ENCODE data around the gene RETN. TPM values are rescaled to one million over a fixed set of nuclear protein-coding genes. Genes with fewer than 3 reads are reported as not detected.

RETN gene
- total RNA-seq, 4 donors from 2014 or later, result not detected

- Histone ChIP-seq H3K4me3 (no peak overlapping the region), H3K27me3 (no peaks in the 10 kb centered on the region), H3K27ac (no peak overlapping the region), H3K36me3 (no peaks in the 10 kb centered on the region), H3K9me3 (no peaks in the 10 kb centered on the region), H3K4me1 (no peaks in the 10 kb centered on the region)
- intact Hi-C loops (cut with DNase I; ENCODE audit: low total_unique reads), result no loop called here
- TF ChIP-seq POLR2A (IDR thresholded peaks at IDR 0.05), result no peak
- TF ChIP-seq, protein P1, sequence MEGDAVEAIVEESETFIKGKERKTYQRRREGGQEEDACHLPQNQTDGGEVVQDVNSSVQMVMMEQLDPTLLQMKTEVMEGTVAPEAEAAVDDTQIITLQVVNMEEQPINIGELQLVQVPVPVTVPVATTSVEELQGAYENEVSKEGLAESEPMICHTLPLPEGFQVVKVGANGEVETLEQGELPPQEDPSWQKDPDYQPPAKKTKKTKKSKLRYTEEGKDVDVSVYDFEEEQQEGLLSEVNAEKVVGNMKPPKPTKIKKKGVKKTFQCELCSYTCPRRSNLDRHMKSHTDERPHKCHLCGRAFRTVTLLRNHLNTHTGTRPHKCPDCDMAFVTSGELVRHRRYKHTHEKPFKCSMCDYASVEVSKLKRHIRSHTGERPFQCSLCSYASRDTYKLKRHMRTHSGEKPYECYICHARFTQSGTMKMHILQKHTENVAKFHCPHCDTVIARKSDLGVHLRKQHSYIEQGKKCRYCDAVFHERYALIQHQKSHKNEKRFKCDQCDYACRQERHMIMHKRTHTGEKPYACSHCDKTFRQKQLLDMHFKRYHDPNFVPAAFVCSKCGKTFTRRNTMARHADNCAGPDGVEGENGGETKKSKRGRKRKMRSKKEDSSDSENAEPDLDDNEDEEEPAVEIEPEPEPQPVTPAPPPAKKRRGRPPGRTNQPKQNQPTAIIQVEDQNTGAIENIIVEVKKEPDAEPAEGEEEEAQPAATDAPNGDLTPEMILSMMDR (IDR thresholded peaks at IDR 0.05), result no peak
- no peak for DNase-seq
Observed at GRCh38 chr19:7715671-7716070, 46.8 kb downstream of the RETN start.

DNA sequence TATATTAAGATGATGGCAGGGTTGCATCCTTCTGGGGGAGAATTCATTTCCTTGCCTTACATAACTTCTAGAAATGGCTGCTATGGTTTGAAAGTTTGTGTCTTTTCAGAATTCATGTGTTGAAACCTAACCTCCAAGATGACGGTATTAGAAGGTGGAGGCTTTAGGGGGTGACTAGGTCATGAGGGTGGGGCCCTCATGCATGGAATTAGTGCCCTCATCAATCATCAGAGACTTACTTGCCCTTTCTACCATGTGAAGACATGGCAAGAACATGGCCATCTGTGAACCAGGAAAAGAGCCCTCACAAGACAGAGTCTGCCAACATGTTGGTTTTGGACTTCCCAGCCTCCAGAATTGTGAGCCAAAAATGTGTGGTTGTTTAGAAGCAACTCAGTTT is 47.9 kb downstream of the RETN start:
- no peak overlapping the region for H3K4me3 ChIP-seq
- DNase-seq, result no peak
- no peak for TF ChIP-seq POLR2A (IDR thresholded peaks at IDR 0.05)
- TF ChIP-seq, protein P1 (IDR thresholded peaks at IDR 0.05), result no peak
- H3K9me3 ChIP-seq, result no peaks in the 10 kb centered on the region
- H3K27me3 ChIP-seq, result no peaks in the 10 kb centered on the region
- no peak overlapping the region for H3K27ac ChIP-seq
- H3K4me1 ChIP-seq, result no peaks in the 10 kb centered on the region
- H3K36me3 ChIP-seq, result no peaks in the 10 kb centered on the region
- intact Hi-C loops (cut with DNase I; ENCODE audit: low total_unique reads), result no loop called here

- H3K4me3 ChIP-seq, result no peak overlapping the region
- no peaks in the 10 kb centered on the region for H3K27me3 ChIP-seq
- intact Hi-C loops (cut with DNase I; ENCODE audit: low total_unique reads), result no loop called here
- H3K27ac ChIP-seq, result no peak overlapping the region
- DNase-seq, result no peak
- H3K9me3 ChIP-seq, result no peaks in the 10 kb centered on the region
- H3K36me3 ChIP-seq, result no peaks in the 10 kb centered on the region
- no peak for TF ChIP-seq POLR2A (IDR thresholded peaks at IDR 0.05)
- TF ChIP-seq, protein P1 (IDR thresholded peaks at IDR 0.05), result no peak
- H3K4me1 ChIP-seq, result no peaks in the 10 kb centered on the region
Observed at GRCh38 chr19:7718668-7719067, 49.8 kb downstream of the RETN start.

Other genes starting within 250 kb of the RETN start
- 1 to 10 TPM in 2 of 4 donors, not detected in 2; 2.1 to 3.0 TPM for gene PEX11G, start 180.0 kb upstream of the RETN start, total RNA-seq
- 10 to 100 TPM; 19.1 to 69.1 (median 33.8) TPM for gene ZNF358, start 152.9 kb upstream of the RETN start, total RNA-seq
- gene MCOLN1, start 146.4 kb upstream of the RETN start, total RNA-seq, result 10 to 100 TPM in 1 of 4 donors, 1 to 10 TPM in 3; 5.6 to 24.7 (median 8.0) TPM
- gene PNPLA6, start 133.3 kb upstream of the RETN start, total RNA-seq, result 100 to 1,000 TPM in 1 of 4 donors, 10 to 100 TPM in 3; 26.4 to 113 (median 40.4) TPM
- gene CAMSAP3, start 73.2 kb upstream of the RETN start, total RNA-seq, result 1 to 10 TPM in 1 of 4 donors, under 1 TPM in 3; 0.26 to 3.5 (median 0.47) TPM
- 10 to 100 TPM in 3 of 4 donors, 1 to 10 TPM in 1; 10.0 to 41.7 (median 32.2) TPM for gene XAB2, start 39.5 kb upstream of the RETN start, total RNA-seq
- 10 to 100 TPM in 1 of 4 donors, 1 to 10 TPM in 2, not detected in 1; 5.9 to 59.9 (median 6.5) TPM for gene PET100, start 39.3 kb upstream of the RETN start, total RNA-seq
- gene PCP2, start 35.3 kb upstream of the RETN start, total RNA-seq, result not detected
- gene STXBP2, start 31.9 kb upstream of the RETN start, total RNA-seq, result 10 to 100 TPM in 1 of 4 donors, 1 to 10 TPM in 2, not detected in 1; 2.4 to 10.3 (median 8.2) TPM
- gene MCEMP1, start 8.0 kb downstream of the RETN start, total RNA-seq, result under 1 TPM in 1 of 4 donors, not detected in 3; 0.67 TPM
- gene TRAPPC5, start 11.8 kb downstream of the RETN start, total RNA-seq, result 100 to 1,000 TPM in 1 of 4 donors, 10 to 100 TPM in 3; 12.4 to 156 (median 41.0) TPM
- gene FCER2, start 33.1 kb downstream of the RETN start, total RNA-seq, result under 1 TPM in 1 of 4 donors, not detected in 3; 0.28 TPM
- gene CLEC4G, start 63.1 kb downstream of the RETN start, total RNA-seq, result not detected
- 10 to 100 TPM in 1 of 4 donors, 1 to 10 TPM in 2, not detected in 1; 2.6 to 14.4 (median 8.8) TPM for gene CD209, start 78.5 kb downstream of the RETN start, total RNA-seq
- under 1 TPM in 1 of 4 donors, not detected in 3; 0.62 TPM for gene CLEC4M, start 94.2 kb downstream of the RETN start, total RNA-seq
- gene EVI5L, start 161.2 kb downstream of the RETN start, total RNA-seq, result 10 to 100 TPM in 3 of 4 donors, 1 to 10 TPM in 1; 9.1 to 14.9 (median 12.4) TPM
- under 1 TPM in 2 of 4 donors, not detected in 2; 0.35 to 0.85 TPM for gene PRR36, start 205.3 kb downstream of the RETN start, total RNA-seq
- 1 to 10 TPM in 1 of 4 donors, under 1 TPM in 1, not detected in 2; 0.15 to 2.1 TPM for gene LRRC8E, start 219.5 kb downstream of the RETN start, total RNA-seq
- gene MAP2K7, start 234.8 kb downstream of the RETN start, total RNA-seq, result 10 to 100 TPM in 2 of 4 donors, 1 to 10 TPM in 1, under 1 TPM in 1; 0.59 to 40.2 (median 9.4) TPM
- gene TGFBR3L, start 245.8 kb downstream of the RETN start, total RNA-seq, result 1 to 10 TPM in 1 of 4 donors, not detected in 3; 5.2 TPM